ENCODE data around the gene FAM234A. TPM values are rescaled to one million over a fixed set of nuclear protein-coding genes. Genes with fewer than 3 reads are reported as not detected.
A peak's percentile ranks its signal among the peaks of the same experiment; 100 is the strongest.

The FAM234A gene
- total and polyA plus RNA-seq, 2 donors (not counting 3 experiments of a cell fraction or from before 2014, with no cell fraction given) = 70.4 to 89.4 TPM

DNA sequence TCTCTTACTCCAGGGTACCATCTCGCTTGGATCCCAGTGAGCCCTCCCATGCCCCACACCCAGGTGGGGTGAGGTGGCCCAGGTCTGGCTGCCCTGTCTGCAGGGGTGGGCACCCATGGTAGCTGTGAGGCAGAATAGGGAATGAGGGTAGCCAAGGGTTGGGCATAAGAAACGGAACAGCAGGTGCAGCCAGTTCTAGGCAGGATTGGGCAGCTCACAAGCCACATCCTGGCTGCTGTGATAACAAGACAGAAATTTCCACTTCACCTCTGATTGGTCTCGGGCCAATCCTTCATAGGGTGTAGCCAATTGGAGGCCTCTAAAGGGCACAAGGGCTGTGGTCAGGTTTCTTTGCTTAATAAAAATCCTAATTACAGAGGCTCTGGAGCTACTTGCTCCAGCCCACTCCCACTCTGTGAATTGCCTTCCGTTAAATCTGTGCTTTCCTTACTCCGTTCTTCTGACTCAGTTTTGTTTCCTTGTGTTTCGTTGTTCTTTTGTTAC lies 44.3 kb downstream of the FAM234A start:
- Histone ChIP-seq H3K36me3 (ENCODE audit: control insufficient read depth in 2 of 2, extremely low read depth in 1 of 2, insufficient read depth in 2 of 2, low read length in 2 of 2) (no peaks in the 10 kb centered on the region), H4K20me1 (replicated peaks; ENCODE audit: control insufficient read depth, extremely low read depth, insufficient read depth, low read length) (no peaks in the 10 kb centered on the region), H3K4me2 (ENCODE audit: insufficient read depth, low read length) (no peak overlapping the region), H3K4me1 (ENCODE audit: control insufficient read depth, extremely low read depth, insufficient read depth, low read length) (peaks cover 3% of the 10 kb centered on the region), H3K9me3 (replicated peaks; ENCODE audit: control insufficient read depth, insufficient read depth, low read length) (no peaks in the 10 kb centered on the region), H3K4me3 (replicated peaks in 1 of 3; ENCODE audit: insufficient read depth in 1 of 3, low read depth in 1 of 3, low read length in 3 of 3) (no peak overlapping the region), H3K79me2 (ENCODE audit: control insufficient read depth, insufficient read depth, low read length) (no peaks in the 10 kb centered on the region), H3K9me1 (replicated peaks; ENCODE audit: control insufficient read depth, extremely low read depth, insufficient read depth, low read length) (no peaks in the 10 kb centered on the region), H2AFZ (ENCODE audit: low read depth, low read length) (no peak overlapping the region), H3K9ac (replicated peaks; ENCODE audit: extremely low read depth, insufficient read depth, low read length) (no peak overlapping the region), H3K27ac (ENCODE audit: insufficient read depth, low read depth, low read length) (no peak overlapping the region), H3K27me3 (ENCODE audit: control insufficient read depth in 2 of 2, insufficient read depth in 2 of 2, low read length in 2 of 2) (peaks cover 4% of the 10 kb centered on the region in 2 experiments)
- TF ChIP-seq, protein P1, sequence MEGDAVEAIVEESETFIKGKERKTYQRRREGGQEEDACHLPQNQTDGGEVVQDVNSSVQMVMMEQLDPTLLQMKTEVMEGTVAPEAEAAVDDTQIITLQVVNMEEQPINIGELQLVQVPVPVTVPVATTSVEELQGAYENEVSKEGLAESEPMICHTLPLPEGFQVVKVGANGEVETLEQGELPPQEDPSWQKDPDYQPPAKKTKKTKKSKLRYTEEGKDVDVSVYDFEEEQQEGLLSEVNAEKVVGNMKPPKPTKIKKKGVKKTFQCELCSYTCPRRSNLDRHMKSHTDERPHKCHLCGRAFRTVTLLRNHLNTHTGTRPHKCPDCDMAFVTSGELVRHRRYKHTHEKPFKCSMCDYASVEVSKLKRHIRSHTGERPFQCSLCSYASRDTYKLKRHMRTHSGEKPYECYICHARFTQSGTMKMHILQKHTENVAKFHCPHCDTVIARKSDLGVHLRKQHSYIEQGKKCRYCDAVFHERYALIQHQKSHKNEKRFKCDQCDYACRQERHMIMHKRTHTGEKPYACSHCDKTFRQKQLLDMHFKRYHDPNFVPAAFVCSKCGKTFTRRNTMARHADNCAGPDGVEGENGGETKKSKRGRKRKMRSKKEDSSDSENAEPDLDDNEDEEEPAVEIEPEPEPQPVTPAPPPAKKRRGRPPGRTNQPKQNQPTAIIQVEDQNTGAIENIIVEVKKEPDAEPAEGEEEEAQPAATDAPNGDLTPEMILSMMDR (IDR thresholded peaks at IDR 0.05; ENCODE audit: extremely low read depth in 1 of 2, insufficient read depth in 1 of 2, low read depth in 1 of 2, low read length in 2 of 2) = no peak
- TF ChIP-seq POLR2A (IDR thresholded peaks at IDR 0.05; ENCODE audit: low read depth, low read length) (no peak), MYC (IDR thresholded peaks at IDR 0.05; ENCODE audit: low read depth, low read length) (no peak), POLR2AphosphoS5 (IDR thresholded peaks at IDR 0.05; ENCODE audit: insufficient read depth, low read depth, low read length) (no peak), EZH2 (IDR thresholded peaks at IDR 0.05; ENCODE audit: borderline replicate concordance, low read depth, low read length, severe bottlenecking) (no peak), JUN (IDR thresholded peaks at IDR 0.05; ENCODE audit: borderline replicate concordance, insufficient read depth, insufficient read length, low read depth) (no peak), GATA2 (IDR thresholded peaks at IDR 0.05; ENCODE audit: insufficient read depth, insufficient read length, low read depth, low read length) (no peak), FOS (IDR thresholded peaks at IDR 0.05; ENCODE audit: borderline replicate concordance, insufficient read depth, low read length) (no peak)
- TF ChIP-seq, protein P2, sequence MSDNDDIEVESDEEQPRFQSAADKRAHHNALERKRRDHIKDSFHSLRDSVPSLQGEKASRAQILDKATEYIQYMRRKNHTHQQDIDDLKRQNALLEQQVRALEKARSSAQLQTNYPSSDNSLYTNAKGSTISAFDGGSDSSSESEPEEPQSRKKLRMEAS (IDR thresholded peaks at IDR 0.05; ENCODE audit: insufficient read depth, insufficient read length) = no peak
- dilution Hi-C loops (cut with MboI; ENCODE audit: extremely low pct_ligation_motif_present, low sequenced_read_pairs) = no loop called here
- DNase-seq (ENCODE audit: low read depth, low spot score) = peak; percentile 39
- POLR2A ChIA-PET = no interaction called here
- intact Hi-C loops (cut with micrococcal nuclease) = no loop called here
- CTCF ChIA-PET = interaction anchor here (0.7 to 1.0 kb wide), 2 partner anchors 73 to 84 kb away, joined by 3 read pairs; no protein-coding TSS in a partner anchor
- peak; percentile 63 for FAIRE-seq
- no TSS peak for BruUV-seq (replicated peaks)

Measured in endothelial cell of umbilical vein (primary cell).